GM18907 (cell line): ENCODE data around the gene POTED.
"Not testable (repeated sequence)": the region's sequence is repeated elsewhere in the genome, so short reads cannot be mapped to it uniquely, and the experiment has no call there.

Source experiments
- ATAC-seq: cut with Tn5 transposase; IDR thresholded peaks from one replicate; pipeline ENCODE4 v1.9.1; 2021; ENCODE audit warnings: mild to moderate bottlenecking, moderate library complexity; ENCODE audit not compliant: unreplicated experiment

POTED gene

GRCh38 chr21:13609477-13609876 lies at the start of gene POTED:
Gene POTED, plus strand, starts transcription at chr21:13609777. Its CDS starts 452 bp downstream, at chr21:13610229.
- ATAC-seq = not testable (repeated sequence)

- not testable (repeated sequence) for ATAC-seq
Observed at GRCh38 chr21:13650101-13650500, 40.5 kb downstream of the POTED start.

GRCh38 chr21:13651746-13652145 lies 42.2 kb downstream of the POTED start:
- ATAC-seq = not testable (repeated sequence)
